HG03571 (cell line): ENCODE data around the gene SPINT3.

Experiments used
- ATAC-seq: cut with Tn5 transposase; IDR thresholded peaks from one replicate; pipeline ENCODE4 v1.9.1; 2021; ENCODE audit not compliant: unreplicated experiment

Gene SPINT3

GRCh38 chr20:45515147-45515913, at the start of gene SPINT3:
Gene SPINT3, minus strand, starts transcription at chr20:45515622. Its CDS starts 14 bp downstream, at chr20:45515608.
- no peak for ATAC-seq

- no peak for ATAC-seq
Measured at GRCh38 chr20:45564760-45565276, 49.4 kb upstream of the SPINT3 start.

GRCh38 chr20:45555198-45555597, 39.8 kb upstream of the SPINT3 start:
- no peak for ATAC-seq

- no peak for ATAC-seq
Measured at GRCh38 chr20:45552456-45552855, 37.0 kb upstream of the SPINT3 start.

- no peak for ATAC-seq
Measured at GRCh38 chr20:45550765-45551164, 35.3 kb upstream of the SPINT3 start.

- no peak for ATAC-seq
Measured at GRCh38 chr20:45548410-45548809, 33.0 kb upstream of the SPINT3 start.

GRCh38 chr20:45547206-45547770, 31.9 kb upstream of the SPINT3 start, which contains the start of gene EPPIN:
Gene EPPIN, minus strand, starts transcription at chr20:45547401. Its CDS starts 44 bp downstream, at chr20:45547357.
- ATAC-seq = no peak

GRCh38 chr20:45545754-45546453, 30.5 kb upstream of the SPINT3 start:
- no peak for ATAC-seq

- ATAC-seq = no peak
Measured at GRCh38 chr20:45545351-45545750, 29.9 kb upstream of the SPINT3 start.

- ATAC-seq = no peak
Measured at GRCh38 chr20:45539382-45539781, 24.0 kb upstream of the SPINT3 start, which contains the start of gene WFDC6. Gene WFDC6, minus strand, starts transcription at chr20:45539482. Its CDS starts 75 bp downstream, at chr20:45539407.

GRCh38 chr20:45538209-45538799, 22.9 kb upstream of the SPINT3 start:
- ATAC-seq = no peak

- no peak for ATAC-seq
Measured at GRCh38 chr20:45527294-45527693, 11.9 kb upstream of the SPINT3 start.

- no peak for ATAC-seq
Measured at GRCh38 chr20:45523821-45524220, 8.4 kb upstream of the SPINT3 start.

GRCh38 chr20:45518282-45518681, 2.9 kb upstream of the SPINT3 start:
- no peak for ATAC-seq

- no peak for ATAC-seq
Measured at GRCh38 chr20:45510242-45510862, 5.1 kb downstream of the SPINT3 start.

GRCh38 chr20:45509091-45509490, 6.3 kb downstream of the SPINT3 start:
- no peak for ATAC-seq

- no peak for ATAC-seq
Measured at GRCh38 chr20:45508068-45508886, 7.1 kb downstream of the SPINT3 start.

- ATAC-seq = no peak
Measured at GRCh38 chr20:45507011-45507820, 8.2 kb downstream of the SPINT3 start.

GRCh38 chr20:45506398-45506797, 9.0 kb downstream of the SPINT3 start:
- no peak for ATAC-seq
